ENCODE results near the gene RNU5B-1. TPM values are rescaled to one million over a fixed set of nuclear protein-coding genes. Genes with fewer than 3 reads are reported as not detected.

RNU5B-1 gene
- polyA plus RNA-seq, 1 donor: not detected

GRCh38 chr15:65289261-65289854 lies 15.1 kb upstream of the RNU5B-1 start:
- no peak for DNase-seq (ENCODE audit: low read depth)

- DNase-seq (ENCODE audit: low read depth): no peak
Observed at GRCh38 chr15:65290228-65290627, 14.2 kb upstream of the RNU5B-1 start.

GRCh38 chr15:65292938-65293518 lies 11.4 kb upstream of the RNU5B-1 start:
- DNase-seq (ENCODE audit: low read depth): no peak

- no peak for DNase-seq (ENCODE audit: low read depth)
Observed at GRCh38 chr15:65298731-65299130, 5.7 kb upstream of the RNU5B-1 start.

- DNase-seq (ENCODE audit: low read depth): no peak
Observed at GRCh38 chr15:65300924-65301441, 3.5 kb upstream of the RNU5B-1 start.

GRCh38 chr15:65302061-65302460 lies 2.4 kb upstream of the RNU5B-1 start:
- no peak for DNase-seq (ENCODE audit: low read depth)

- no peak for DNase-seq (ENCODE audit: low read depth)
Observed at GRCh38 chr15:65303687-65304380, 643 bp upstream of the RNU5B-1 start.

GRCh38 chr15:65305150-65305758 lies 777 bp downstream of the RNU5B-1 start:
- no peak for DNase-seq (ENCODE audit: low read depth)

GRCh38 chr15:65305776-65306175 lies 1.3 kb downstream of the RNU5B-1 start:
- no peak for DNase-seq (ENCODE audit: low read depth)

GRCh38 chr15:65306551-65306950 lies 2.1 kb downstream of the RNU5B-1 start:
- no peak for DNase-seq (ENCODE audit: low read depth)

GRCh38 chr15:65307978-65308377 lies 3.5 kb downstream of the RNU5B-1 start:
- DNase-seq (ENCODE audit: low read depth): no peak

GRCh38 chr15:65309882-65310418 lies 5.5 kb downstream of the RNU5B-1 start:
- no peak for DNase-seq (ENCODE audit: low read depth)

- DNase-seq (ENCODE audit: low read depth): no peak
Observed at GRCh38 chr15:65310431-65311137, 6.1 kb downstream of the RNU5B-1 start.

GRCh38 chr15:65311760-65312159 lies 7.3 kb downstream of the RNU5B-1 start:
- no peak for DNase-seq (ENCODE audit: low read depth)

GRCh38 chr15:65312400-65312916 lies 8.0 kb downstream of the RNU5B-1 start:
- DNase-seq (ENCODE audit: low read depth): no peak

- no peak for DNase-seq (ENCODE audit: low read depth)
Observed at GRCh38 chr15:65318870-65319356, 14.4 kb downstream of the RNU5B-1 start.

- no peak for DNase-seq (ENCODE audit: low read depth)
Observed at GRCh38 chr15:65323071-65323511, 18.6 kb downstream of the RNU5B-1 start.

GRCh38 chr15:65326117-65326526 lies 21.6 kb downstream of the RNU5B-1 start:
- no peak for DNase-seq (ENCODE audit: low read depth)

- no peak for DNase-seq (ENCODE audit: low read depth)
Observed at GRCh38 chr15:65326818-65327217, 22.3 kb downstream of the RNU5B-1 start.

GRCh38 chr15:65327651-65328393 lies 23.3 kb downstream of the RNU5B-1 start:
- DNase-seq (ENCODE audit: low read depth): no peak
